K562 (cell line): ENCODE measurements around the gene MAP1A. TPM values are rescaled to one million over a fixed set of nuclear protein-coding genes. Genes with fewer than 3 reads are reported as not detected.

ENCODE experiments used
- ATAC-seq: fragments of 200-7000 bp; cut with Tn5 transposase; 3 replicates; pipeline ENCODE4 v1.9.1; 2020; ENCODE audit warnings: moderate library complexity
- BruUV-seq: library from RNA; stranded (reverse); fragments of 400-500 nt; replicated peaks from 2 replicates; lab custom pipeline; 2021; lab: Mats Ljungman, UMichigan
- CTCF ChIA-PET: fragments of 300-600 bp; formaldehyde crosslinking; extraction: SDS; loops from one replicate; lab custom pipeline; 2021; ENCODE audit warnings: low intra/inter-chr PET ratio; lab: Yijun Ruan, JAX
- POLR2A ChIA-PET: fragments of 300-600, 350-650 bp; sonication (Branson Sonifier 250); formaldehyde crosslinking; extraction: SDS; loops from one replicate; lab custom pipeline; 2021; ENCODE audit warnings: antibody characterized with exemption, inconsistent platforms; lab: Yijun Ruan, JAX
- DNase-seq, 4 experiments: peaks; one replicate each; pipeline versions ENCODE4 v3.0.0 to v3.0.0-alpha.2; 2011 to 2018; ENCODE audit warnings: low spot score in 3 of 4, mixed read lengths in 3 of 4; ENCODE audit errors: extremely low read depth in 1 of 4
- FAIRE-seq: peaks from 2 replicates; lab custom pipeline; 2011; peaks lifted over from hg19 to GRCh38; lab: Jason Lieb, UNC
- H2AFZ ChIP-seq: 2 replicates; pipeline ENCODE4 v1.6.0; 2011; ENCODE audit warnings: low read depth, low read length, control low read depth, inconsistent platforms
- H3K27ac ChIP-seq: fragments of 200-600 bp; 3 replicates; pipeline ENCODE4 v1.8.0; 2011; ENCODE audit warnings: low read depth, mild to moderate bottlenecking, control low read depth, inconsistent platforms, low read length, moderate library complexity, mixed read lengths; ENCODE audit errors: extremely low read depth
- H3K27me3 ChIP-seq, 2 experiments: fragments of 300-600 bp in 1 of 2; 2 replicates in 1 of 2; 3 replicates in 1 of 2; pipeline versions ENCODE4 v1.6.0 to v1.8.0; 2011; ENCODE audit warnings: inconsistent platforms in 2 of 2, low read length in 2 of 2, mild to moderate bottlenecking in 1 of 2, mixed read lengths in 1 of 2, moderate library complexity in 1 of 2; ENCODE audit not compliant: control insufficient read depth in 2 of 2, insufficient read depth in 2 of 2
- H3K36me3 ChIP-seq: fragments of 300-600 bp; 3 replicates; pipeline ENCODE4 v1.8.0; 2011; ENCODE audit warnings: mild to moderate bottlenecking, low read length, inconsistent platforms; ENCODE audit not compliant: control insufficient read depth, insufficient read depth
- H3K4me1 ChIP-seq, 2 experiments: fragments of 200-600 bp in 1 of 2; replicated peaks in 1 of 2; 2 replicates in 1 of 2; 3 replicates in 1 of 2; pipeline versions ENCODE4 v1.5.1 to v1.8.0; 2011; ENCODE audit warnings: inconsistent platforms in 2 of 2, low read length in 2 of 2, mild to moderate bottlenecking in 1 of 2, mixed read lengths in 1 of 2, moderate library complexity in 1 of 2; ENCODE audit not compliant: control insufficient read depth in 2 of 2, insufficient read depth in 2 of 2
- H3K4me2 ChIP-seq: 2 replicates; pipeline ENCODE4 v1.6.1; 2011; ENCODE audit warnings: low read length, control low read depth, inconsistent platforms, mixed read lengths; ENCODE audit not compliant: insufficient read depth
- H3K4me3 ChIP-seq: fragments of 200-600 bp; sonication (generic), shearing (Covaris generic); 2 replicates; pipeline ENCODE4 v1.5.1; 2016; ENCODE audit warnings: control low read depth, inconsistent platforms
- H3K79me2 ChIP-seq: fragments of 200-600 bp; 3 replicates; pipeline ENCODE4 v1.8.0; 2011; ENCODE audit warnings: low read length, inconsistent platforms; ENCODE audit not compliant: control insufficient read depth, insufficient read depth
- H3K9ac ChIP-seq, 2 experiments: 2 replicates each; pipeline versions ENCODE4 v1.6.0 to v1.6.1; 2011; ENCODE audit warnings: low read depth in 2 of 2, low read length in 2 of 2, control low read depth in 1 of 2, inconsistent platforms in 1 of 2, mild to moderate bottlenecking in 1 of 2, mixed read lengths in 1 of 2; ENCODE audit not compliant: insufficient read depth in 1 of 2
- H3K9me1 ChIP-seq: one replicate; pipeline ENCODE4 v1.6.0; 2011; ENCODE audit warnings: inconsistent platforms, mild to moderate bottlenecking, low read length, moderate library complexity; ENCODE audit not compliant: control insufficient read depth, insufficient read depth
- H3K9me3 ChIP-seq: replicated peaks from 2 replicates; pipeline ENCODE4 v1.5.1; 2011; ENCODE audit warnings: low read depth, low read length, inconsistent platforms; ENCODE audit not compliant: control insufficient read depth, insufficient read depth
- H4K20me1 ChIP-seq: replicated peaks from 2 replicates; pipeline ENCODE4 v1.6.1; 2011; ENCODE audit warnings: low read length, inconsistent platforms, mixed read lengths; ENCODE audit not compliant: control insufficient read depth, insufficient read depth
- ASH1L ChIP-seq: fragments of 450-650 bp; IDR thresholded peaks from 2 replicates; pipeline ENCODE4 v1.6.1; 2018; ENCODE audit warnings: borderline replicate concordance, mild to moderate bottlenecking, low read depth; ENCODE audit not compliant: partially characterized antibody
- CHD4 ChIP-seq: fragments of 200-600 bp; sonication (generic); IDR thresholded peaks from 3 replicates; pipeline ENCODE4 v1.6.1; 2012; ENCODE audit warnings: low read depth, mild to moderate bottlenecking, mixed read lengths, low read length, inconsistent platforms; ENCODE audit not compliant: insufficient read depth, insufficient replicate concordance, poor library complexity, severe bottlenecking
- CREBBP ChIP-seq: IDR thresholded peaks from one replicate; pipeline ENCODE4 v1.6.1; 2012; ENCODE audit warnings: low read depth, mild to moderate bottlenecking, control low read depth, inconsistent platforms, low read length
- DMBX1 ChIP-seq: fragments of 250-450 bp; sonication (Bioruptor Pico); IDR thresholded peaks from 2 replicates; pipeline ENCODE4 v1.8.0; 2022; ENCODE audit warnings: inconsistent platforms, mild to moderate bottlenecking, moderate library complexity, borderline replicate concordance
- ERF ChIP-seq: fragments of 450-650 bp; formaldehyde crosslinking; IDR thresholded peaks from 2 replicates; pipeline ENCODE4 v1.4.0; 2020; ENCODE audit warnings: mild to moderate bottlenecking, mixed read lengths
- FOSL1 ChIP-seq: fragments of 200-800 bp; sonication (Bioruptor generic); conservative IDR thresholded peaks from 2 replicates; pipeline ENCODE4 v1.6.1; 2016; ENCODE audit warnings: missing genetic modification characterization, missing compliant biosample characterization
- HNRNPLL ChIP-seq: fragments of 200-400 bp; formaldehyde crosslinking; IDR thresholded peaks from 2 replicates; pipeline ENCODE4 v1.6.1; 2017; ENCODE audit warnings: low read length, low read depth, mild to moderate bottlenecking; ENCODE audit not compliant: poor library complexity, severe bottlenecking
- IFI16 ChIP-seq: fragments of 250-450 bp; sonication (Bioruptor Pico); IDR thresholded peaks from 2 replicates; pipeline ENCODE4 v2.1.2; 2022; ENCODE audit warnings: mild to moderate bottlenecking, inconsistent platforms
- MTA1 ChIP-seq: fragments of 450-650 bp; IDR thresholded peaks from 2 replicates; pipeline ENCODE4 v1.6.1; 2017; ENCODE audit warnings: borderline replicate concordance
- SP2 ChIP-seq: IDR thresholded peaks from 2 replicates; pipeline ENCODE4 v1.6.1; 2011; ENCODE audit warnings: mild to moderate bottlenecking, low read depth, low read length, moderate library complexity; ENCODE audit not compliant: poor library complexity, severe bottlenecking; ENCODE audit errors: extremely low read depth
- ZFX ChIP-seq: sonication (generic); formaldehyde crosslinking; IDR thresholded peaks from 2 replicates; pipeline ENCODE4 v1.8.0; 2022; ENCODE audit warnings: mild to moderate bottlenecking, missing genetic modification reagents, moderate library complexity
- WGBS: fragments of 100-300 bp; shearing (Covaris generic); methylation state at CpG from one replicate; pipeline ENCODE4 v1.1.6; 2016; ENCODE audit warnings: low coverage, mixed read lengths; ENCODE audit not compliant: insufficient coverage; ENCODE audit errors: missing lambda C conversion rate; 5-methylcytosine and 5-hydroxymethylcytosine counted together
- in situ Hi-C: fragments of 300-500 bp; cut with MboI; formaldehyde crosslinking; loops from 4 replicates; pipeline ENCODE4 v1.15.0; 2018; ENCODE audit warnings: inconsistent platforms, mixed read lengths
- intact Hi-C: fragments of 100-400 bp; cut with micrococcal nuclease; formaldehyde crosslinking; loops from 2 replicates; pipeline ENCODE4 v1.14.2; 2022
- polyA plus RNA-seq, 8 experiments: library from polyadenylated mRNA; depleted of rRNA in 4 of 8; stranded (reverse) in 5 of 8; unstranded in 3 of 8; fragments of >200 nt; fragmentation: Nextera tagmentation in 2 of 8; fragmentation: Illumina TruSeq in 1 of 8; extraction: Ambion mirVana in 2 of 8; extraction: Trizol in 1 of 8; gene quantifications; 2 replicates each; pipeline versions ENCODE4 v1.2.1 to v1.2.3, GENCODE V29; 2011 to 2014; ENCODE audit warnings: inconsistent platforms in 1 of 8, missing spikeins in 1 of 8
- total RNA-seq, 7 experiments: library from RNA; depleted of rRNA in 6 of 7; stranded (reverse); fragments of >200 nt in 6 of 7; fragmentation: Illumina TruSeq in 2 of 7; extraction: Trizol in 2 of 7; gene quantifications; 2 replicates each; pipeline versions ENCODE4 v1.2.1 to v1.2.3, GENCODE V29; 2011 to 2021; ENCODE audit warnings: low replicate concordance in 1 of 7
- TF ChIP-seq, protein P1 (sequence below): fragments of 250-450 bp; sonication (Bioruptor Pico); IDR thresholded peaks from 2 replicates; pipeline ENCODE4 v1.8.0; 2021; ENCODE audit warnings: moderate library complexity, mild to moderate bottlenecking, inconsistent platforms

The MAP1A gene
- total and polyA plus RNA-seq, 9 of the 15 experiments (the other 6 are each of a cell fraction or from before 2014, with no cell fraction given): 2.0 to 20.3 (median 7.3) TPM

DNA sequence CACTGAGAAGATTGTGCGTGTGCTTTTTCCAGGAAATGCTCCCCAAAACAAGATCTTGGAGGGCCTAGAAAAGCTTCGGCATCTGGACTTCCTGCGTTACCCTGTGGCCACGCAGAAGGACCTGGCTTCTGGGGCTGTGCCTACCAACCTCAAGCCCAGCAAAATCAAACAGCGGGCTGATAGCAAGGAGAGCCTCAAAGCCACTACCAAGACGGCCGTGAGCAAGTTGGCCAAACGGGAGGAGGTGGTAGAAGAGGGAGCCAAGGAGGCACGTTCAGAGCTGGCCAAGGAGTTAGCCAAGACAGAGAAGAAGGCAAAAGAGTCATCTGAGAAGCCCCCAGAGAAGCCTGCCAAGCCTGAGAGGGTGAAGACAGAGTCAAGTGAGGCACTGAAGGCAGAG, 4.8 kb downstream of the MAP1A start:
- Histone ChIP-seq H4K20me1 (peaks cover 5% of the 10 kb centered on the region; the same call in 1 of the 2 replicates), H3K4me1 (peaks cover 15 to 23% of the 10 kb centered on the region in 2 experiments; a peak in 4 of 5 replicates), H3K4me3 (no peak overlapping the region), H3K79me2 (peaks cover 22% of the 10 kb centered on the region; the same call in 2 of the 3 replicates), H3K9ac (no peak overlapping the region; a peak in 1 of 4 replicates), H3K9me1 (no peaks in the 10 kb centered on the region), H3K4me2 (no peak overlapping the region), H3K27me3 (no peaks in the 10 kb centered on the region), H3K36me3 (peaks cover 63% of the 10 kb centered on the region; the same call in 2 of the 3 replicates), H2AFZ (no peak overlapping the region), H3K9me3 (no peaks in the 10 kb centered on the region), H3K27ac (no peak overlapping the region)
- WGBS: 64% methylated on average over 8 of the region's 9 CpGs
- TF ChIP-seq IFI16 (CRISPR knock-in tag) (no peak), SP2 (no peak), ASH1L (no peak), DMBX1 (CRISPR knock-in tag) (no peak), MTA1 (no peak), ERF (CRISPR knock-in tag) (no peak), ZFX (CRISPR knock-in tag) (no peak), CHD4 (no peak), HNRNPLL (no peak), FOSL1 (tag) (no peak), CREBBP (no peak)
- TF ChIP-seq, protein P1, sequence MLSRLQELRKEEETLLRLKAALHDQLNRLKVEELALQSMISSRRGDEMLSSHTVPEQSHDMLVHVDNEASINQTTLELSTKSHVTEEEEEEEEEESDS (CRISPR knock-in tag): no peak
- ATAC-seq (no peak), FAIRE-seq (no peak), DNase-seq (no peak)
- CTCF ChIA-PET: no interaction called here
- no TSS peak for BruUV-seq
- POLR2A ChIA-PET: interaction anchor here (0.6 to 1.8 kb wide), 4 partner anchors 8 to 328 kb away, joined by 3 to 4 read pairs (median 3); no protein-coding TSS in a partner anchor
- intact Hi-C loops: no loop called here
- in situ Hi-C loops: no loop called here
